Measurements from ENCODE around the gene TOM1.

The TOM1 gene

DNA sequence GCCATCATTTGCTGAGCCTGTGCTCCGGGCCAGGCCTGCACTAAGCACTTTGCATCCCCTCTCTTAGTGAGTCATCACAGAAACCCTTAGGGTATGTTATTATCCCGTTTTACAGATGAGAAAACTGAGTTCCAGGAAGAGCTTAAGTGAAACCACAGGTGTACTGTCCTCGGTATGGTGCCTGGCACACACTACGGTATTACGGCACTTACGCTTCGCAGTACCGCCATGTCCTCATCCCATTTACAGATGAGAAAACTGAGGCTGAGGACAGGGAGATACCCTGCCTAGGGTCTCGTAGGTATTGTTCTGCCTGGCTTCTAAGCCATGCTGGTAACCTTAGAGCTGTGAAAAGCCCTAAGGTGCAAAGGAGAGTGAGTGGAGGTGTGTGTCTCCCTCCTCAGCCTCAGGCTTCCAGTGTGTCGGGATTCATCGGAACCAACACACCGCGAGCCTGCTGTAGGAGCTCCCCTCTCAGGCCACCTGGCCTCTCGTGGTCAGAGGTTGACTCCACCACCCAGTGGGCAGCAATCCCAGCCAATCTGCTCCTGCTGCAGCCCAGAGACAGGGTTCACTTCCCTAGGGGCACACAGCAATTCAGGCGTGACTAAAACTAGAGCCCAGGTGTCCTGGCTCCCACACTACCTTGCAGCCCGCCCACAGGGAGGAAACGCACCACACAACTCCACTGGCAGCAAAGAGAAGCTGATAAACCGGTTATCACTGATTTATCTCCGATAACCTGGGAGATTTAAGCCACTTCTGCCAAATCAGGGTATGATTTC, 41.6 kb downstream of the TOM1 start:
- Mint-ChIP-seq H3K27me3 (no peaks in the 10 kb centered on the region), H3K27ac (no peak overlapping the region)

DNA sequence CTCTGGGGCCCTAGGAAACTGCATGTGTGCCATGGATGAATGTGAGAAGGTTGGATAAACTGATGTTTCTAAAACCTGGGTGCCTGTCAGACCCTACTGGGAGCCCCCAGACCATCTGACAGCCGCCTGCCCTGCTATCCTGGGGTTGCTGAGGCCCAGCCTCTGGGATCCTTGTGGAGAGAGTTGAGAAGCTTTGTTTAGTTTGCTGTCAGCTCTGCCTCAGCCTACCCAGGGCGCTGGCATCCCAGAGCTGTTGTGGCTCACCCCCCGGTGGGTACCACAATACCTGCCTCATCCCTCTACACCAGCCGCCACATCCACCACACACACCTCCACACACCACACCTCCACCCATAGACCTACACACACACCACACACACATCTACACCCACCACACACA, 42.7 kb downstream of the TOM1 start:
- intact Hi-C loops (cut with micrococcal nuclease) = no loop called here
- Mint-ChIP-seq H3K4me3 (no peak overlapping the region), H3K9me3 (no peaks in the 10 kb centered on the region), H3K36me3 (ENCODE audit: low read depth) (no peaks in the 10 kb centered on the region), H3K4me1 (ENCODE audit: low read depth) (no peaks in the 10 kb centered on the region), H3K27ac (no peak overlapping the region), H3K27me3 (no peaks in the 10 kb centered on the region)

More for the DNA sequence above, 41.6 kb downstream of the TOM1 start:
- intact Hi-C loops (cut with micrococcal nuclease) = no loop called here
- Mint-ChIP-seq H3K4me3 (no peak overlapping the region), H3K36me3 (ENCODE audit: low read depth) (no peaks in the 10 kb centered on the region), H3K9me3 (no peaks in the 10 kb centered on the region), H3K4me1 (ENCODE audit: low read depth) (no peaks in the 10 kb centered on the region)

DNA sequence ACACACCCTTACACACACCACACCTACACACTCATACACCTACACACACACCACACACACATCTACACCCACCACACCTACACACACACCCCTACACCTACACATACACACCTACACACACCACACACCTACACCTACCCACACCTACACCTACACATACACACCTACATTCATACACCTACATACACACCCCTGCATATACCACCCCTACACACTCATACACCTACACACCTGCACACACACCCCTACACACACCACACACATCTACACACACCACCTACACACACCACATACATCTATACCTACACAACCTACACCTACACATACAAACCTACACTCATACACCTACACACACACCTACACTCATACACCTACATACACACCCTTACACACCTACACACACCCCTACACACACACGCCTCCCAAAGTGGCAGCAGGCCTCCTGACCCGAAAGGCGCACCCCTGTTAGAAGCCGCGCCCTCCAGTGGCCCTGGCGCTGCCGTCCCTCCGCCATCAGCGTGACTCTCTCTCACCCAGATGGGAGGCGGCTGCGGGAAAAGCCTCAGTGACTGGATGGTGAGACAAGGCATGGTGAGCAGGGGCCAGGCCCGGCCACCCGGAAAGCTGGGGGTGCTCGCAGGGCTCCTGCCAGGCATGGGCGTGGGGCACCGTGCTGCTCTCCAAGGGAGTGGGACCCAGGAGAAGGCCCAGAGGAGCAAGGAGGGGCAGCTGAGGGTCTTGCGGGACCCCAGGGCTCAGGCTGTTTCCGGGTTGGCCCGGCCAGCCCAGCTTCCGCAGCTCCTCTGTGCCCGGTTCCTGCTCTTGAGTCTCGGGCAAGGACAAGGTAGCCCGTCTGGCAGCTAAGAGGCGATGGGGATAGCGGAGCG, 44.2 kb downstream of the TOM1 start:
- H3K4me3 Mint-ChIP-seq = no peak overlapping the region
- H3K9me3 Mint-ChIP-seq = no peaks in the 10 kb centered on the region
- intact Hi-C loops (cut with micrococcal nuclease) = no loop called here
- H3K27ac Mint-ChIP-seq = no peak overlapping the region
- no peaks in the 10 kb centered on the region for H3K36me3 Mint-ChIP-seq (ENCODE audit: low read depth)
- no peaks in the 10 kb centered on the region for H3K27me3 Mint-ChIP-seq
- H3K4me1 Mint-ChIP-seq (ENCODE audit: low read depth) = peaks cover 12% of the 10 kb centered on the region

DNA sequence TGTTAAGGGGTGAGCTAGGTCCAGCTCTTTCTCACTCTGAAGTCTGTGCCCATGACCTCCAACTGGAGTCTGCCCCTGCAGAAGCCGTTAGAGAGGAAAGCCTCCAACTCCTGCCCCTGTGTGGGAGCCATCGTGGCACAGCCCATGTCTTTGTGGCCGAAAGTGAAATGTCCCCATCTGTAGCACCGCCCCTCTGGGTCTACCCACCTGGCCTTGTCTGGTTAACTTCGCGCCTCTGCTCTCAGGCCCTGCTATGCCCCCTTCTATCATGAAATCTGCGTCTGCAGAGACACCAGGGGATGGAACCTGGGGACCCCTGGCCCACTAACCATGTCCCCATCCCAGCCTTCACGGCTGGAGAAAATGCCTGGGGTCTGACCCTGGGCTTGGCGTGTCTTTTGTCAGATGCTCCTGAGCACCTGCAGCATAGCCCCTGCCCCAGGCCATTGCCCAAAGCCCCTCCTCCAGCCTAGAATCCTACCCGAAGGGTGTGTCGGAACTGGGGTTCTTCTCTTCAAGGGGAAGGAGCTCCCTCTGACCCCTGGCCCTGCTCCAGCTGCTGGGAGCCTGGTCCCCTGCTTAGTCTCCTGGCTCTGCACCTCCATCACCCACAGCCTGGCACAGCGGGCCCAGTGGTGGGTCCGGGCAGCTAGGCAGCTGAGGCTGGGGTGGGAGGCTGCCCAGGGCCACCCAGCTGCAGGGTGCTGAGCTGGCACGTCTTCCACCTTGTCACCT, 45.4 kb downstream of the TOM1 start:
- no peaks in the 10 kb centered on the region for H3K27me3 Mint-ChIP-seq
- no peaks in the 10 kb centered on the region for H3K9me3 Mint-ChIP-seq
- peaks cover 6% of the 10 kb centered on the region for H3K36me3 Mint-ChIP-seq (ENCODE audit: low read depth)
- H3K27ac Mint-ChIP-seq = no peak overlapping the region
- H3K4me1 Mint-ChIP-seq (ENCODE audit: low read depth) = peaks cover 21% of the 10 kb centered on the region
- H3K4me3 Mint-ChIP-seq = no peak overlapping the region
- intact Hi-C loops (cut with micrococcal nuclease) = no loop called here

DNA sequence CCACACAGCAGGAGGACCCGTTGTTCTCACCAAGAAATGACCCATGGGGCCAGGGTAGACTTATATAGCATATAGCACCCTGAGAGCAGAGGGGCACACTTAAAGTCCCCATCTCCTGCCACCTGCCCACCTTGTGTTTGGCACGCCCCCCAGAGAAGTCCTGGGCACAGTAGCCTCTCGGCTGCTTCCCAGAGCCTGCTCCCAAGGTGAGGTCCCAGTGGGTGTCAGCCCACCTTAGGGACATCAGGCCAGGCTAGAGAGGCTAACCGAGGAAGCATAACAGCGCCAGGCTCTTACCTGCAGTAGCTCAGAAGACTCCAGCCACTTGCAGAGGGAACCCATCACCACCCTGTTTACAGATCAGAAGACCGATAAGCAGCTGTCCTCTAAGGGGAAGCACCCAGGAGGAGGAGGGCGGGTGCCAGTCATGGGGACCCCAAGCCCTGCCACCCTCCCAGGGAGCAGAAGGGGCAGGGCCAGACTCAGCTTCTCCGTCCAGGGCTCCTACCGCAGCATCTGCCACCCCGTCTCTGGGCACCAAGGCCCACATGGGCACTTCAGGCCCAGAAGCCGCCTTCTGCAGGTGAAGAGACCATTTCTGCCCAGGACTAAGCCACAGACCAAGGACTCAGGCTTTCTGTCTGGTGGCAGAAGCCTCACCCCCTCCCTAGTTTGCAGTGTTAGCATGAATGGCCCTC, 46.3 kb downstream of the TOM1 start:
- Mint-ChIP-seq H3K9me3 (no peaks in the 10 kb centered on the region), H3K27me3 (no peaks in the 10 kb centered on the region), H3K27ac (no peak overlapping the region), H3K36me3 (ENCODE audit: low read depth) (peaks cover 6% of the 10 kb centered on the region), H3K4me3 (no peak overlapping the region), H3K4me1 (ENCODE audit: low read depth) (peaks cover 29% of the 10 kb centered on the region)
- intact Hi-C loops (cut with micrococcal nuclease) = no loop called here

DNA sequence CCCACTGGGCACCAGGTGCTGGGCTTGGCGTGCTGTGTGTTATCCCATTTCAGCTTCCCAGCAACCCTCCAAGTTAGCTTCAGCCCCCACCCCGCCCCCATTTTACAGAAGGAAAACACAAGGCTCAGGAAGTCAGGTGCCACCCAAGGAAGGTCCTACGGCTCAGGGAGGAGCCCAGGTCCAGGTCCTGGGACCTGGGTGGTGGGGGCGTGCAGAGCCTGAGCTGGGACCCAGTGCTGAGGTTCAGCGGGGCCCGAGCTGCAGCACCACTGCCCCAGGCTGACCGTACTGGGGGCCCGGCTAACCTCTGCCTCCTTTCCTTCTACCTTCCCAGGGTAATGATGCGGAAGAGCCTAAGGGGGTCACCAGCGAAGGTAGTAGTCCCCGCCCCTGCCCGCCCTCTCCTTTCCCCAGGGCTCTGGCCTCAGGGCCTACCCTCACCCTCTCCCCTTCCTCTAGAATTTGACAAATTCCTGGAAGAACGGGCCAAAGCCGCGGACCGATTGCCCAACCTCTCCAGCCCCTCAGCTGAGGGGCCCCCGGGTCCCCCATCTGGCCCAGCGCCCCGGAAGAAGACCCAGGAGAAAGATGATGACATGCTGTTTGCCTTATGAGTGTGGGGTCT, 47.0 kb downstream of the TOM1 start:
- H3K4me1 Mint-ChIP-seq (ENCODE audit: low read depth) = peaks cover 37% of the 10 kb centered on the region
- H3K27ac Mint-ChIP-seq = no peak overlapping the region
- intact Hi-C loops (cut with micrococcal nuclease) = no loop called here
- no peaks in the 10 kb centered on the region for H3K9me3 Mint-ChIP-seq
- H3K36me3 Mint-ChIP-seq (ENCODE audit: low read depth) = peaks cover 6% of the 10 kb centered on the region
- no peak overlapping the region for H3K4me3 Mint-ChIP-seq
- H3K27me3 Mint-ChIP-seq = no peaks in the 10 kb centered on the region

DNA sequence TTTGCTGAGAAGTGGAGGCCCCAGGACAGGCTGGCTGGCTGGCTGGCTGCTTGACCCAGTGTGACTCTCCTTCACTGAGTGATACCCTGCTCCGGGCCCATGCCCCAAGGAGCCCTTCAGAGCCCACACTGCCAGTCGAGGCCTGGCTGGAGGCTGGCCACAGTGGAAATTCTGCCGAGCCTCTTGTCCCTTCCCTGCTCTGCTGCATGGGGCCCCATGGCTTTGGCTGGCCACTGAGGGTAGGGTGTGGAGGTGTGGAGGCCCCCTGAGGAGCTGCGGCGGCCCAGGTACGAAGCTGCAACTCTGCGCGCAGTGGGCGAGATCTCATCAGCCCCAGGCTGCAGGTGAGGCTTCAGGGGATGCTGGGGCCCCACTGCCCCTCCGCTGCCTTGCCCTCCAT, 47.8 kb downstream of the TOM1 start:
- H3K36me3 Mint-ChIP-seq (ENCODE audit: low read depth) = peaks cover 6% of the 10 kb centered on the region
- H3K27ac Mint-ChIP-seq = no peak overlapping the region
- H3K4me1 Mint-ChIP-seq (ENCODE audit: low read depth) = peaks cover 44% of the 10 kb centered on the region
- no peaks in the 10 kb centered on the region for H3K9me3 Mint-ChIP-seq
- H3K27me3 Mint-ChIP-seq = no peaks in the 10 kb centered on the region
- intact Hi-C loops (cut with micrococcal nuclease) = no loop called here
- H3K4me3 Mint-ChIP-seq = no peak overlapping the region

DNA sequence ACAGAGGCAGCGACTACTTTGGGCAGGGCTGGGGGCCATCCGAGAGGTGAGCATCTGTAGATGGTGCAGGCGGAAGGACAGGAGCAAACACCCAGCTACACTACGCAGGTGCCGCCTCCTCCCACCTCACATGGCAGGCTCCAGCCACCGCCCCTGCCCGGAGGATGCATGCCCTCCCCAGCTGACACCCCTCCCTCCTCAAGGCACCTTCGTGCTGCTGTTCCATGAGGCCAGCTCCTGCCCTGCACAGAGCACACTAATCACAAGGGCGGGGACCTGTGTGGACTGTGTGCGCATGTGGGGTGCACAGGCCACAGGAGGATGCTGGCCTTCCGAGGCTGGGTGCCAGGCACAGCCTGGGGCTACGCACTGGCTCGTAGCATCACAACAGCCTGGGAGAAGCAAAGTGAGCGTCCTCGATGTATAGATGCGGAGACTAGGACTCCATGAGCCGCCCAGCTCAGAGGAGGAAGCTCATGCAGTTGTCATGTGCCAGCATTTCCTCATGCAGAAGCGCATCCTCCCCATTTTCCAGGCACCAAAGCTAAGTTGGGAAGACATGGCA, 48.4 kb downstream of the TOM1 start:
- H3K27ac Mint-ChIP-seq = no peak overlapping the region
- H3K27me3 Mint-ChIP-seq = no peaks in the 10 kb centered on the region
- H3K4me1 Mint-ChIP-seq (ENCODE audit: low read depth) = peaks cover 51% of the 10 kb centered on the region
- H3K36me3 Mint-ChIP-seq (ENCODE audit: low read depth) = peaks cover 6% of the 10 kb centered on the region
- H3K9me3 Mint-ChIP-seq = no peaks in the 10 kb centered on the region
- intact Hi-C loops (cut with micrococcal nuclease) = no loop called here
- no peak overlapping the region for H3K4me3 Mint-ChIP-seq

DNA sequence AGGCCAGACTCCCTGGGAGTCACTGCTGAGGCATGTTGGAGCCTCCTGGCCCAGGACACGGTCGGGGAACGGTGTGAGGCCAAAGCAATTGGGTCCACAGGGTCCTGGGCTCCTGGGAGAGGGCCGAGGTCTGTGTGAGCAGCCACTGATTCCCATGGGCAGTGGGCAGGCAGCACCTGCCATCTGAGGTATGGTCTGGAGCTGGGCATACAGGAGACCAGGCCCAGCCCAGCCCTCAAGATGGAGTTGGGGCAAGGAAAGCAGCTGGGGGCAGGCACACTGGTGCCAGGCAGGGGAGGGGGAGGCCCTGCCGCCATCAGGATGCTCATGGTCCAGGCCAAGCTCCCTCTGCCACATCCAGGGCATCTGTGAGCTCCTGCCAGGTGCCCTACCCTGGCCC, 49.0 kb downstream of the TOM1 start:
- Mint-ChIP-seq H3K9me3 (no peaks in the 10 kb centered on the region), H3K4me3 (no peak overlapping the region), H3K27ac (no peak overlapping the region), H3K36me3 (ENCODE audit: low read depth) (peaks cover 6% of the 10 kb centered on the region), H3K4me1 (ENCODE audit: low read depth) (peaks cover 57% of the 10 kb centered on the region), H3K27me3 (no peaks in the 10 kb centered on the region)
- intact Hi-C loops (cut with micrococcal nuclease) = no loop called here

DNA sequence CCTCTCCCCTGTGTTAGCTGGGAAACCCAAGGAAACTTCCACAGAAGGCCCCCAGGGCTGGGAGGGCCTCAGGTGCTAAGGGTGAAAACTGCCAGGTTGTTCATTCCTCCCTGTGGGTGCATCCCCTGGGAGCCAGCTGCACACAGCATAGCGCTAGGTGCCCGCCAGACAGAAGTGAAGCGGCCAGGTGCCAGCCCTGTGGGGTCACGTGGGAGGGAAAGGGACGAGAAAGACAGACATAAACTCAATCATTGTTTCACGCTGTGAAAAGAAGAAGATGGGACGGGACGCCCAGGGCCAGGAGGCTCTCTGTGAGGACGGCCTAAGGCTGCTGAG, 49.6 kb downstream of the TOM1 start:
- no peak overlapping the region for H3K4me3 Mint-ChIP-seq
- H3K36me3 Mint-ChIP-seq (ENCODE audit: low read depth) = peaks cover 6% of the 10 kb centered on the region
- no peaks in the 10 kb centered on the region for H3K27me3 Mint-ChIP-seq
- H3K9me3 Mint-ChIP-seq = no peaks in the 10 kb centered on the region
- H3K4me1 Mint-ChIP-seq (ENCODE audit: low read depth) = peaks cover 63% of the 10 kb centered on the region
- peak overlapping the region; percentile 87 for H3K27ac Mint-ChIP-seq
- intact Hi-C loops (cut with micrococcal nuclease) = no loop called here

DNA sequence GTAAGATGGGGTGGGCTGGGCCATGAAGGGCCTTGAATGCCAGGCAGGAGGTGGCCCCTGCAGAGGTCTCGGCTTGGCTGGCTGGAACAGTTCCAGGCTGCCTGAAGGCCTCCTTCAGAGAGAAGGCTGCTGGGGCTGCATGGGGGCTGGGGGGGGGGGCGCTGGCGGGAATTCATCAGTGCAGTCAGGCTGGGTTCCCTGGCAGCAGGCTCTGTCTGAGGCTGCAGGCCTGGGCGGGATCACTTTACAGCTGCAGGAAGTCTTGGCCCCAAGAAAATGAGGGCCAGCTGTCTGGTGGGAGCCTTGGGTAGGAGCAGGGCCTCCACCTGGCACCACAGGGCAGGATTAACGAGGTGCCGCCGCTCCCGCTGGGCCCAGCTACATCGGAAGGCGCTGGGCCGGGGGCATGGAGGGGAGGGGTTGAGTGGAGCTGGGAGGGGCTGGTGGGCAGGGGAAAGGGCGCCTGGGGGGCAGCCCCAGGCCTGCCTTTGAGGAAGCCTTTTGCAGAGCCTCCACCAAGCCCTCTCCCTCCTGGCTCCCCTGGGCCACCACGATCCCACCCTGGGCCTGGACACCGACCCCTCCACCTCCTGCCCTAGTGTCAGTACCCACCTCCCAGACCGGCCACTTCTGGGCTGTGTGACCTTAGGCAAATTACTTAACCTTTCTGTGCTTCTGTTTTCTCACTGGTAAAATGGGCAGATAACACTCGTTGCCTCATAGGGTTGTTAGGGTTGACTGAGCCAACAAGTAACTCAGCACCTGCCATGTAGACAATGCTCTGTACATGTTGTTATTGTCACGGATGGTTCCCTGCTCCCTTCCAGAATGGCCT, 50.2 kb downstream of the TOM1 start:
- intact Hi-C loops (cut with micrococcal nuclease) = loop anchor here (1.0 to 5.0 kb wide), 4 partner anchors 60 to 273 kb away; no protein-coding TSS in a partner anchor
- peak overlapping the region; percentile 87 for H3K27ac Mint-ChIP-seq
- peaks cover 6% of the 10 kb centered on the region for H3K36me3 Mint-ChIP-seq (ENCODE audit: low read depth)
- H3K4me1 Mint-ChIP-seq (ENCODE audit: low read depth) = peaks cover 69% of the 10 kb centered on the region
- no peaks in the 10 kb centered on the region for H3K27me3 Mint-ChIP-seq
- no peaks in the 10 kb centered on the region for H3K9me3 Mint-ChIP-seq
- H3K4me3 Mint-ChIP-seq = no peak overlapping the region
